Measurements from ENCODE around the gene NGEF.

Gene NGEF

DNA sequence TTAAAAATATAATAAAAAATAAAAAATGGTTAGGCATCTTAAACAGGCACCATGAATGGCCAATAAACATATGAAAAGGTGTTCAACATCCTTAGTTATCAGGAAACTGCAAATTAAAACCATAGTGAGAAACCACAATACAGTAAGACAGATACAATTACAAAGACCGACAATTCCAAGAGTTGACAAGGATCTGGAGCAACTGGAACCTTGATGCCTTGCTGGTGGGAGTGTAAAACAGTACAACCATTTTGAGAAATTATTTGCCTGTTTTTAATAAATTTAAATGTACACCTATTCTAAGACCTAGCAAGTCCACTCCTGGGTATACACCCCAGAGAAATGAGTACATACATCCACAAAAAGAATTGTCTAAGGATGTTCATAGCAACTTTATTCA lies 49.1 kb downstream of the NGEF start:
- Mint-ChIP-seq H3K36me3 (ENCODE audit: low read depth) (no peaks in the 10 kb centered on the region), H3K27me3 (ENCODE audit: low read depth) (no peaks in the 10 kb centered on the region), H3K4me1 (ENCODE audit: low read depth) (no peaks in the 10 kb centered on the region), H3K4me3 (no peak overlapping the region), H3K27ac (no peak overlapping the region), H3K9me3 (no peaks in the 10 kb centered on the region)

GRCh38 chr2:232960862-232961261 lies 52.2 kb downstream of the NGEF start:
- Mint-ChIP-seq H3K27ac (no peak overlapping the region), H3K36me3 (ENCODE audit: low read depth) (no peaks in the 10 kb centered on the region), H3K4me3 (no peak overlapping the region), H3K27me3 (ENCODE audit: low read depth) (peaks cover 6% of the 10 kb centered on the region), H3K9me3 (no peaks in the 10 kb centered on the region), H3K4me1 (ENCODE audit: low read depth) (no peaks in the 10 kb centered on the region)

DNA sequence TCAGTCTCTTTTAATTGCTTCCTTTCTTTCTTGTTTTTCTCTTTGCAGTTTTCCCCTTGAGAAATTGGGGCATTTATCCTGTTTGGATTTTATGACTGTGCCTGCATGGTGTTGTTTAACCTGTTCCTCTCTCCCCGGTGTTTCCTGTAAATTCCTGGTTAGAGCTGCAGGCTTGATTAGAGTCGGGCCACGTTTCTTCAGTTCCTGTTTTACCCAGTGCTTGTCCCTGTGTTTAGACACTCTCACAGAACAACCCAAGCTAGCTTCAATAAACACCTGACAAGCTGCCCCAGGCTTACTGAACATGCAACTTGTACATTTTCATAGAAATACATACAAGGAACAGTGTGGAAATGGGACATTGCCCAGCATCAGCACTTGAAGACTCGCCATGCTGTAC lies 53.9 kb downstream of the NGEF start:
- Mint-ChIP-seq H3K27ac (no peak overlapping the region), H3K36me3 (ENCODE audit: low read depth) (no peaks in the 10 kb centered on the region), H3K9me3 (no peaks in the 10 kb centered on the region), H3K4me1 (ENCODE audit: low read depth) (no peaks in the 10 kb centered on the region), H3K27me3 (ENCODE audit: low read depth) (peaks cover 6% of the 10 kb centered on the region), H3K4me3 (no peak overlapping the region)

DNA sequence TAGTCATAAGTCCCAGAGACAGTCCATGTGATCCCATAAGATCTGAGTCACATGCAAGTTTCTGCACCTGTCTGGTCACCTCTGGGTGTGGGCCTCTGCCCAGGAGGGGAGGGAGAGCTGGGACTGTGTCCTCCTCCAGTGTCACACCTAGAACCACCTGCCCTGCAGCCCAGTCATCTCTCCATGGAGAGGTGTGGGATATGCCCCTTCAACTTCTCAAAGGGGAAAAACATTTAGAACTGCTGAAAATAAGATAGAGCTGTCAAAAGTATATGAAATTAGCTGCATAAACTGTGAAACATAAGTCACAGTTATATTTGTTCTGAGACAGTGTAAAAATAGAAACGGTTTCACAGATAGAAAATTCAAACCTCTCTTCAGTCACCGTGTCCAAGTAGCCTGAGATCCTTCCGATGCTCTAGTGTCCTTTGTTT lies 55.4 kb downstream of the NGEF start:
- H3K27me3 Mint-ChIP-seq (ENCODE audit: low read depth): peaks cover 6% of the 10 kb centered on the region
- H3K27ac Mint-ChIP-seq: no peak overlapping the region
- H3K4me3 Mint-ChIP-seq: no peak overlapping the region
- H3K4me1 Mint-ChIP-seq (ENCODE audit: low read depth): no peaks in the 10 kb centered on the region
- H3K36me3 Mint-ChIP-seq (ENCODE audit: low read depth): no peaks in the 10 kb centered on the region
- no peaks in the 10 kb centered on the region for H3K9me3 Mint-ChIP-seq

DNA sequence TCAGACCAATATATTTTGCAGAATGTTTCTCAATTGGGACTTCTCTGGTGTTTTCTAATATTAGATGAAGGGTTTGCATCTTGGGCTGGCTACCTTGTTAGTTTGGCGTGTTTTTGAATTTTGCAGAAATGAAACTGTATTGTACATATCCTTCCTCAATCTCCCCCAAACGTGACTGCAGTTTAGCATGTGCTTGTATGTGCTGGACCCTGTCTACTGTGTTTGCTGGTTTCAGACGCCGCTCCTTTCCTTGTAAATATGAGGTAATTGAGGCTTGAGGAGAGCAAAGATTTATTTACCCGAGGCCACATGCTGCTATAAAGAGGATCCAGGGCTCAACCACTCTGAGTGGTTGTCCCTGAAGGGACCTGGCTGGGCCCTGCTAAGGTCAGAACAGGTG lies 57.2 kb downstream of the NGEF start:
- no peaks in the 10 kb centered on the region for H3K4me1 Mint-ChIP-seq (ENCODE audit: low read depth)
- H3K27me3 Mint-ChIP-seq (ENCODE audit: low read depth): peaks cover 6% of the 10 kb centered on the region
- H3K9me3 Mint-ChIP-seq: no peaks in the 10 kb centered on the region
- no peak overlapping the region for H3K4me3 Mint-ChIP-seq
- H3K36me3 Mint-ChIP-seq (ENCODE audit: low read depth): no peaks in the 10 kb centered on the region
- no peak overlapping the region for H3K27ac Mint-ChIP-seq

DNA sequence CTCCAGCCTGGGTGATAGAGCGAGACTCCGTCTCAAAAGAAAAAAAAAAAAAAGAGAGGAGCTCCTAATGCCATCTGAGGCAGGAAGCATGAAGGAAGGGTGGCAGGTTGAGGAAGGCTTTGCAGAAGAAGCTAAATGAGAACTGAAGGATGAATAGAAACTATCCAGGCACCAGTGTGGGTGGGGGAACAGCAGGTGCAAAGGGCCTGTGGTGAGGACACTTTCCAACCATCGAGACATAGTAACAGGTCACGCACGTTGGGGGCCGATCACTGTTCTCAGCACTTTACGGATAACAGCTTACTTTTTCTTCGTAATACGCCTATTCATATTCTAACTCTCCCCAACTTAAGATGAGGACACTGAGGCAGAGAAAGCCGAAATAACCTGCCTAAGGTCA lies 58.4 kb downstream of the NGEF start:
- Mint-ChIP-seq H3K27ac (no peak overlapping the region), H3K27me3 (ENCODE audit: low read depth) (peaks cover 6% of the 10 kb centered on the region), H3K4me1 (ENCODE audit: low read depth) (no peaks in the 10 kb centered on the region), H3K4me3 (no peak overlapping the region), H3K36me3 (ENCODE audit: low read depth) (no peaks in the 10 kb centered on the region), H3K9me3 (no peaks in the 10 kb centered on the region)

DNA sequence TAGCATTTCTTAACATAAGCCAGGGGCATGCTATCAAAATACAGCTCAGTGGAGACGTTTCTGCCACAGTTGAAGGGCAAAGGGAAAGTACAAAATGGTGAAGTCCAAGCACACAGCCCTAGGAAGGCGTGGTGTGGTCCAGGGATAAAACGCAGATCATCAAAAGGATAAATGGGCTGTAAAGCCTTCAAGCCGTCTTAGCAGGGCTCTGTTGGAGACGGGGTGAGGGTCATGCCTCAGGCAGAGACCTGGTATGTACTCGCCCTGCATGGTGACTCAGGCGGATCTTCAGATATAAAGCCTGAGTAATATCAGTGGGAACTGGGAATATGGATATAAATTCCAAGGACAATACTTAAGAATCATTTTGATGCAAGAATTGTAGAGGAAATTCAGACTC lies 61.2 kb downstream of the NGEF start:
- H3K27me3 Mint-ChIP-seq (ENCODE audit: low read depth): peaks cover 3% of the 10 kb centered on the region
- no peak overlapping the region for H3K4me3 Mint-ChIP-seq
- H3K27ac Mint-ChIP-seq: no peak overlapping the region
- H3K4me1 Mint-ChIP-seq (ENCODE audit: low read depth): no peaks in the 10 kb centered on the region
- no peaks in the 10 kb centered on the region for H3K9me3 Mint-ChIP-seq
- no peaks in the 10 kb centered on the region for H3K36me3 Mint-ChIP-seq (ENCODE audit: low read depth)

GRCh38 chr2:232951181-232951580 lies 61.9 kb downstream of the NGEF start:
- Mint-ChIP-seq H3K27ac (no peak overlapping the region), H3K4me1 (ENCODE audit: low read depth) (no peaks in the 10 kb centered on the region), H3K9me3 (no peaks in the 10 kb centered on the region)

DNA sequence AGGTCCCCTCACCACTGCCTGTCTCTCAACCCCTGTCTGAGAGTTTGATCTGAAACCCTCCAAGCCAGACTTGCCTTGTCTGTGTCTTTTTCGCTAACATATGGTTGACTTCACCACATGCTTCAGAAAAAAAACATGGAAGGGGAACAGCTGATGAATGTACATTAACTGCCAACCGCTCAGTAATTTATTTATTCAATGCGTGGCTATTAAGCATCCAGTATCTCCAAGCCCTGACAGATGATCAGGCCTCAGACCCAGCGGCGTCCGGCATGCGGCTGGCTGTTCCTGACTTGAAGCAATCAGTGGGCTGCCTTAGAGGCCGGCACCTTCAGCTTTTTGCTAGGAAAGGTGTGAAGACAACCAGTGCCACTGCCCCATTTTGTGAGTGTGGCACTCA lies 62.3 kb downstream of the NGEF start:
- H3K27ac Mint-ChIP-seq: no peak overlapping the region
- H3K4me1 Mint-ChIP-seq (ENCODE audit: low read depth): no peaks in the 10 kb centered on the region
- no peaks in the 10 kb centered on the region for H3K27me3 Mint-ChIP-seq (ENCODE audit: low read depth)
- no peaks in the 10 kb centered on the region for H3K36me3 Mint-ChIP-seq (ENCODE audit: low read depth)
- H3K4me3 Mint-ChIP-seq: no peak overlapping the region
- H3K9me3 Mint-ChIP-seq: no peaks in the 10 kb centered on the region

More at GRCh38 chr2:232951181-232951580, 61.9 kb downstream of the NGEF start:
- no peak overlapping the region for H3K4me3 Mint-ChIP-seq
- peaks cover 3% of the 10 kb centered on the region for H3K27me3 Mint-ChIP-seq (ENCODE audit: low read depth)
- H3K36me3 Mint-ChIP-seq (ENCODE audit: low read depth): no peaks in the 10 kb centered on the region

GRCh38 chr2:232949016-232949415 lies 64.0 kb downstream of the NGEF start:
- Mint-ChIP-seq H3K36me3 (ENCODE audit: low read depth) (no peaks in the 10 kb centered on the region), H3K4me1 (ENCODE audit: low read depth) (no peaks in the 10 kb centered on the region), H3K27me3 (ENCODE audit: low read depth) (no peaks in the 10 kb centered on the region), H3K9me3 (no peaks in the 10 kb centered on the region), H3K27ac (no peak overlapping the region), H3K4me3 (no peak overlapping the region)

DNA sequence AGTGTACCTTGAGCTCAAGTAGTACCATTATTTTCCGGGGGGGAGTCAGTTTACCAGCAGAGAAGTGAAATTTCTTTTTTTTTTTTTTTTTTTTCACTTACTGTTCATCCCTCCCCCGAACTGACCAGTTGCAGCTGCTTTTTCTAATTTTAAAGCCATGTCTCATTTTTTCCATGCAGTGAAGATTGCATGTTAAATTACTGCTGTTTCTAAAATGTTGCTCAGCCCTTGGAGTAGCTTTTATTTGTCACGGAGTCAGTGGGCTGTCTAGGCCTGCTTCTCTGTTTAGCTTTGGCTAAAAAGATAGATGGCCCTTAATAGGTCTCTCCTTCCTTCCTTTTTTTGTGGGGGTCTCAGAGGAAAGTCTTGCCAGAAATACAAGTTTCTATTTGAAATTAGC lies 70.2 kb downstream of the NGEF start:
- Mint-ChIP-seq H3K4me1 (ENCODE audit: low read depth) (peaks cover 2% of the 10 kb centered on the region), H3K27ac (no peak overlapping the region), H3K4me3 (no peak overlapping the region), H3K27me3 (ENCODE audit: low read depth) (peaks cover 1% of the 10 kb centered on the region), H3K9me3 (peaks cover 3% of the 10 kb centered on the region), H3K36me3 (ENCODE audit: low read depth) (no peaks in the 10 kb centered on the region)

DNA sequence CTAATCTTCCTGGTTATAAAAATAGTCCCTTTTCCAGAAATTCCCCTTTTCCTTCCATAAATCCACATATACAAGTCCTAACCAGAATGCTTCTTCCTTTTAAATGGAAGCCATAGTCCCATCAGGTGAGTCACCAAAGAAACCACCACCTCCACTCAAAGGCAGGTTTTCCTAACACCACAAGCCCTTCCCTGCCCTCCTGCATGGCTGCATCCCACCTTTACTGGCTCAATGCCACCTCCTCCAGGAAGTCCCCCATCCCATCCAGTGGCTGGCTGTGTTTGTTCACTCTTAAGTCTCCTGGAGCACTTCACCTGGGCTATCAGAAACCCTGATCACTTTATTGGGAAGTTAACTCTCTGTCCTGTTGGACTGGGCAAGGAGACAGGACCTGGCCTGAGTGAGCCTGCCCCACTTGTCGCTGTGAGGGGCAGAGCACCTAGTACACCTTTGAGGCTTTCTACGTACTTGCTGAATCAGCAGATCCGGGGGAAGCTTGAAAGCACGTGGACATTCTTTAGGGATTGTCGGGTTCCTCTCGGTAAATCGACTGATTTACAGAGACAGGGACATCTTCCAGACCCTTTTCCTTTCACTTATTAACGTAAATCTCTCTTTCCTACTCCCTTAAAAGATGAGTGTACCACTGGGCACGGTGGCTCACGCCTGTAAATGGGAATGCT lies 71.0 kb downstream of the NGEF start:
- H3K27ac Mint-ChIP-seq: no peak overlapping the region
- H3K36me3 Mint-ChIP-seq (ENCODE audit: low read depth): no peaks in the 10 kb centered on the region
- H3K4me3 Mint-ChIP-seq: no peak overlapping the region
- H3K4me1 Mint-ChIP-seq (ENCODE audit: low read depth): peaks cover 2% of the 10 kb centered on the region
- H3K9me3 Mint-ChIP-seq: peaks cover 3% of the 10 kb centered on the region
- H3K27me3 Mint-ChIP-seq (ENCODE audit: low read depth): peaks cover 8% of the 10 kb centered on the region

GRCh38 chr2:232941400-232941799 lies 71.7 kb downstream of the NGEF start:
- Mint-ChIP-seq H3K27me3 (ENCODE audit: low read depth) (peaks cover 8% of the 10 kb centered on the region), H3K4me3 (no peak overlapping the region), H3K27ac (no peak overlapping the region), H3K4me1 (ENCODE audit: low read depth) (peaks cover 2% of the 10 kb centered on the region), H3K36me3 (ENCODE audit: low read depth) (no peaks in the 10 kb centered on the region), H3K9me3 (peaks cover 3% of the 10 kb centered on the region)

DNA sequence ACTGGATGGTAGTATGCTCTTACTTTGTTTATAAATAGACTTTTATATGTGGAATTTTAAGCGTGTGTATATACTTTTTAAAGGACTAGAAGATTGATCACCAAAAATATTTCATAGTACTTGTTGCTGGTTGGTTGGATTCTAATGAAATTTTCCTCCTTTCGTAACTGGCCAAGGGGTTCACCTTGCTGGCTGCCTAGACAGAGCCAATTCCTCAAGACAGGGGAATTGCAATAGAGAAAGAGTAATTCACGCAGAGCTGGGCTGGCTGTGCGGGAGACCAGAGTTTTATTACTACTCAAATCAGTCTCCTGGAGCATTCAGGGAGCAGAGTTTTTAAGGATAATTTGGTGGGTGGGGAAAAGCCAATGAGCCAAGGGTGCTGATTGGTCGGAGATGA lies 72.3 kb downstream of the NGEF start:
- Mint-ChIP-seq H3K27me3 (ENCODE audit: low read depth) (peaks cover 12% of the 10 kb centered on the region), H3K4me1 (ENCODE audit: low read depth) (peaks cover 2% of the 10 kb centered on the region), H3K4me3 (no peak overlapping the region), H3K9me3 (peaks cover 3% of the 10 kb centered on the region), H3K36me3 (ENCODE audit: low read depth) (no peaks in the 10 kb centered on the region), H3K27ac (no peak overlapping the region)

- H3K9me3 Mint-ChIP-seq: peaks cover 3% of the 10 kb centered on the region
- no peaks in the 10 kb centered on the region for H3K36me3 Mint-ChIP-seq (ENCODE audit: low read depth)
- no peak overlapping the region for H3K27ac Mint-ChIP-seq
- H3K4me1 Mint-ChIP-seq (ENCODE audit: low read depth): peaks cover 2% of the 10 kb centered on the region
- H3K4me3 Mint-ChIP-seq: no peak overlapping the region
- H3K27me3 Mint-ChIP-seq (ENCODE audit: low read depth): peaks cover 20% of the 10 kb centered on the region
Measured at GRCh38 chr2:232937278-232937906, 75.7 kb downstream of the NGEF start.

Data from T-helper 1 cell treated with Interleukin-12 subunit alpha and Interleukin-12 subunit beta and Interleukin-4 antibody, amounts not matched to agents 30 μg/mL and 1 μg/mL, for 36 hours (primary cell).